GM23338 (cell line): ENCODE measurements around the gene UBL4A. TPM values are rescaled to one million over a fixed set of nuclear protein-coding genes. Genes with fewer than 3 reads are reported as not detected.

Experiments used
- ATAC-seq: fragments of 200-7000 bp; cut with Tn5 transposase; 3 replicates; pipeline ENCODE4 v1.9.1; 2020
- DNase-seq: peaks from one replicate; pipeline ENCODE4 v3.0.0-alpha.2; 2015; ENCODE audit warnings: low spot score
- H2AFZ ChIP-seq: fragments of 200-600 bp; sonication (generic); 2 replicates; pipeline ENCODE4 v1.8.0; 2016; ENCODE audit warnings: antibody characterized with exemption, mild to moderate bottlenecking, moderate library complexity
- H3F3A ChIP-seq: fragments of 200-600 bp; sonication (generic); replicated peaks from 2 replicates; pipeline ENCODE4 v1.8.0; 2017; ENCODE audit warnings: antibody characterized with exemption, mixed run types, low read depth
- H3K27ac ChIP-seq: fragments of 200-600 bp; sonication (generic); 2 replicates; pipeline ENCODE4 v1.6.1; 2016; ENCODE audit warnings: low read depth
- H3K27me3 ChIP-seq: fragments of 200-600 bp; sonication (generic); 2 replicates; pipeline ENCODE4 v1.8.0; 2016; ENCODE audit warnings: mild to moderate bottlenecking, mixed run types, moderate library complexity; ENCODE audit not compliant: insufficient read depth
- H3K36me3 ChIP-seq: fragments of 200-600 bp; sonication (generic); 2 replicates; pipeline ENCODE4 v1.8.0; 2016; ENCODE audit warnings: mild to moderate bottlenecking; ENCODE audit not compliant: insufficient read depth
- H3K4me1 ChIP-seq: fragments of 200-600 bp; sonication (generic); 2 replicates; pipeline ENCODE4 v1.8.0; 2016; ENCODE audit warnings: mild to moderate bottlenecking, moderate library complexity; ENCODE audit not compliant: insufficient read depth
- H3K4me2 ChIP-seq: fragments of 200-600 bp; sonication (generic); 2 replicates; pipeline ENCODE4 v1.7.1; 2017; ENCODE audit warnings: mixed run types
- H3K4me3 ChIP-seq: fragments of 200-600 bp; sonication (generic); 2 replicates; pipeline ENCODE4 v1.6.1; 2016; ENCODE audit warnings: mixed run types
- H3K79me2 ChIP-seq: fragments of 200-600 bp; sonication (generic); replicated peaks from 2 replicates; pipeline ENCODE4 v1.8.0; 2017; ENCODE audit warnings: mild to moderate bottlenecking; ENCODE audit not compliant: insufficient read depth
- H3K9me2 ChIP-seq: fragments of 200-600 bp; sonication (generic); 2 replicates; pipeline ENCODE4 v1.8.0; 2017; ENCODE audit not compliant: insufficient read depth
- H4K20me1 ChIP-seq: fragments of 200-600 bp; sonication (generic); replicated peaks from 2 replicates; pipeline ENCODE4 v1.8.0; 2017; ENCODE audit warnings: mild to moderate bottlenecking; ENCODE audit not compliant: insufficient read depth
- H3K27ac Mint-ChIP-seq: 2 replicates; pipeline ENCODE4 v1.8.0; 2020; ENCODE audit warnings: inconsistent platforms, mild to moderate bottlenecking, moderate library complexity, mixed read lengths
- H3K27me3 Mint-ChIP-seq: 3 replicates; pipeline ENCODE4 v1.8.0; 2022; ENCODE audit warnings: low read depth, mild to moderate bottlenecking, moderate library complexity, mixed read lengths, inconsistent platforms; ENCODE audit not compliant: insufficient read depth, poor library complexity
- H3K36me3 Mint-ChIP-seq: 3 replicates; pipeline ENCODE4 v1.8.0; 2021; ENCODE audit warnings: low read depth, mild to moderate bottlenecking, inconsistent platforms, moderate library complexity, mixed read lengths
- H3K4me1 Mint-ChIP-seq: 3 replicates; pipeline ENCODE4 v1.8.0; 2020; ENCODE audit warnings: mild to moderate bottlenecking, inconsistent platforms, mixed read lengths
- H3K4me3 Mint-ChIP-seq: 3 replicates; pipeline ENCODE4 v1.8.0; 2021; ENCODE audit warnings: moderate library complexity, mild to moderate bottlenecking, inconsistent platforms, mixed read lengths
- H3K9me3 Mint-ChIP-seq: 3 replicates; pipeline ENCODE4 v1.8.0; 2020; ENCODE audit warnings: moderate library complexity, mild to moderate bottlenecking, inconsistent platforms, mixed read lengths
- CREB1 ChIP-seq: fragments of 250-450 bp; sonication (Bioruptor Pico); IDR thresholded peaks from 2 replicates; pipeline ENCODE4 v1.5.0; 2020; ENCODE audit warnings: low read depth, mild to moderate bottlenecking, moderate library complexity
- EZH2 ChIP-seq: fragments of 200-600 bp; sonication (generic); IDR thresholded peaks from one replicate; pipeline ENCODE4 v1.8.0; 2017; ENCODE audit warnings: antibody characterized with exemption, mild to moderate bottlenecking, low read depth; ENCODE audit not compliant: unreplicated experiment
- EZH2phosphoT487 ChIP-seq: fragments of 200-600 bp; sonication (generic); IDR thresholded peaks from one replicate; pipeline ENCODE4 v1.8.1; 2018; ENCODE audit warnings: antibody characterized with exemption; ENCODE audit not compliant: unreplicated experiment
- JUNB ChIP-seq: IDR thresholded peaks from one replicate; pipeline ENCODE4 v1.6.1; 2016; ENCODE audit warnings: antibody characterized with exemption; ENCODE audit not compliant: unreplicated experiment
- NANOG ChIP-seq: IDR thresholded peaks from 2 replicates; pipeline ENCODE4 v1.6.1; 2016; ENCODE audit warnings: antibody characterized with exemption, borderline replicate concordance
- POLR2AphosphoS5 ChIP-seq: IDR thresholded peaks from 2 replicates; pipeline ENCODE4 v1.6.1; 2016; ENCODE audit warnings: antibody characterized with exemption, low read depth
- STAT1 ChIP-seq: IDR thresholded peaks from one replicate; pipeline ENCODE4 v1.6.1; 2016; ENCODE audit warnings: antibody characterized with exemption; ENCODE audit not compliant: unreplicated experiment
- ZNF114 ChIP-seq: fragments of 250-450 bp; sonication (Bioruptor Pico); IDR thresholded peaks from 2 replicates; pipeline ENCODE4 v1.5.0; 2020; ENCODE audit warnings: mild to moderate bottlenecking, moderate library complexity
- ZNF331 ChIP-seq: fragments of 250-450 bp; sonication (Bioruptor Pico); IDR thresholded peaks from 2 replicates; pipeline ENCODE4 v1.5.0; 2020; ENCODE audit warnings: low read depth, mild to moderate bottlenecking, moderate library complexity
- polyA plus RNA-seq: library from polyadenylated mRNA; unstranded; fragments of >200 nt; fragmentation: Nextera tagmentation; extraction: Ambion mirVana; gene quantifications from 2 replicates; pipeline ENCODE4 v1.2.1, GENCODE V29; 2016
- total RNA-seq: library from RNA; depleted of rRNA; stranded (reverse); fragments of >200 nt; shearing (Covaris generic); gene quantifications from 2 replicates; pipeline ENCODE4 v1.2.3, GENCODE V29; 2014
- TF ChIP-seq, protein P1 (sequence below): IDR thresholded peaks from one replicate; pipeline ENCODE4 v1.6.1; 2018; ENCODE audit warnings: antibody characterized with exemption; ENCODE audit not compliant: unreplicated experiment
- TF ChIP-seq, protein P2 (sequence below): IDR thresholded peaks from 2 replicates; pipeline ENCODE4 v1.6.1; 2016; ENCODE audit warnings: antibody characterized with exemption
- TF ChIP-seq, protein P3 (sequence below), 2 experiments: fragments of 200-600 bp in 1 of 2; sonication (generic) in 1 of 2; conservative IDR thresholded peaks; 2 replicates each; pipeline versions ENCODE4 v1.5.1 to v1.6.1; 2016 to 2017; ENCODE audit warnings: antibody characterized with exemption in 2 of 2, low read depth in 2 of 2, mild to moderate bottlenecking in 2 of 2, moderate library complexity in 1 of 2
- TF ChIP-seq, protein P4 (sequence below): fragments of 250-450 bp; sonication (Bioruptor Pico); IDR thresholded peaks from 2 replicates; pipeline ENCODE4 v1.5.0; 2020; ENCODE audit warnings: mild to moderate bottlenecking, moderate library complexity

UBL4A gene
- total and polyA plus RNA-seq, 2 experiments from 2014 or later = 15.6 to 43.7 TPM

DNA sequence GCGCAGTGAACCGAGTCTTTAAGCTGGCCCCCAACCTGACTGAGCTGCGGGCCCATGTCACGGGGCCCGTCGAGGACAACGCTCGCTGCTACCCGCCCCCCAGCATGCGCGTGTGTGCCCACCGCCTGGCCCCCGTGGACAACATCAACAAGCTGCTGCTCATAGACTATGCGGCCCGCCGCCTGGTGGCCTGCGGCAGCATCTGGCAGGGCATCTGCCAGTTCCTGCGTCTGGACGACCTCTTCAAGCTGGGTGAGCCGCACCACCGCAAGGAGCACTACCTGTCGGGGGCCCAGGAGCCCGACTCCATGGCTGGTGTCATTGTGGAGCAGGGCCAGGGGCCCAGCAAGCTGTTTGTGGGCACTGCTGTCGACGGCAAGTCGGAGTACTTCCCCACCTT lies 26.1 kb downstream of the UBL4A start:
- ATAC-seq = no peak
- Histone ChIP-seq H4K20me1 (no peaks in the 10 kb centered on the region), H3K4me2 (no peak overlapping the region), H3K36me3 (no peaks in the 10 kb centered on the region), H3K27me3 (no peaks in the 10 kb centered on the region; the same call in 1 of the 2 replicates), H3F3A (no peaks in the 10 kb centered on the region), H3K4me1 (no peaks in the 10 kb centered on the region), H2AFZ (no peak overlapping the region), H3K9me2 (no peaks in the 10 kb centered on the region), H3K27ac (no peak overlapping the region), H3K79me2 (no peaks in the 10 kb centered on the region), H3K4me3 (no peak overlapping the region)
- Mint-ChIP-seq H3K9me3 (no peaks in the 10 kb centered on the region), H3K4me3 (no peak overlapping the region), H3K27ac (no peak overlapping the region), H3K36me3 (peaks cover 13% of the 10 kb centered on the region; the same call in 2 of the 3 replicates), H3K27me3 (peaks cover 5% of the 10 kb centered on the region), H3K4me1 (no peaks in the 10 kb centered on the region; the same call in 2 of the 3 replicates)
- no peak for DNase-seq
- TF ChIP-seq ZNF114 = no peak
- TF ChIP-seq, protein P1, sequence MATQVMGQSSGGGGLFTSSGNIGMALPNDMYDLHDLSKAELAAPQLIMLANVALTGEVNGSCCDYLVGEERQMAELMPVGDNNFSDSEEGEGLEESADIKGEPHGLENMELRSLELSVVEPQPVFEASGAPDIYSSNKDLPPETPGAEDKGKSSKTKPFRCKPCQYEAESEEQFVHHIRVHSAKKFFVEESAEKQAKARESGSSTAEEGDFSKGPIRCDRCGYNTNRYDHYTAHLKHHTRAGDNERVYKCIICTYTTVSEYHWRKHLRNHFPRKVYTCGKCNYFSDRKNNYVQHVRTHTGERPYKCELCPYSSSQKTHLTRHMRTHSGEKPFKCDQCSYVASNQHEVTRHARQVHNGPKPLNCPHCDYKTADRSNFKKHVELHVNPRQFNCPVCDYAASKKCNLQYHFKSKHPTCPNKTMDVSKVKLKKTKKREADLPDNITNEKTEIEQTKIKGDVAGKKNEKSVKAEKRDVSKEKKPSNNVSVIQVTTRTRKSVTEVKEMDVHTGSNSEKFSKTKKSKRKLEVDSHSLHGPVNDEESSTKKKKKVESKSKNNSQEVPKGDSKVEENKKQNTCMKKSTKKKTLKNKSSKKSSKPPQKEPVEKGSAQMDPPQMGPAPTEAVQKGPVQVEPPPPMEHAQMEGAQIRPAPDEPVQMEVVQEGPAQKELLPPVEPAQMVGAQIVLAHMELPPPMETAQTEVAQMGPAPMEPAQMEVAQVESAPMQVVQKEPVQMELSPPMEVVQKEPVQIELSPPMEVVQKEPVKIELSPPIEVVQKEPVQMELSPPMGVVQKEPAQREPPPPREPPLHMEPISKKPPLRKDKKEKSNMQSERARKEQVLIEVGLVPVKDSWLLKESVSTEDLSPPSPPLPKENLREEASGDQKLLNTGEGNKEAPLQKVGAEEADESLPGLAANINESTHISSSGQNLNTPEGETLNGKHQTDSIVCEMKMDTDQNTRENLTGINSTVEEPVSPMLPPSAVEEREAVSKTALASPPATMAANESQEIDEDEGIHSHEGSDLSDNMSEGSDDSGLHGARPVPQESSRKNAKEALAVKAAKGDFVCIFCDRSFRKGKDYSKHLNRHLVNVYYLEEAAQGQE = no peak
- no peak for TF ChIP-seq ZNF331
- no peak for TF ChIP-seq EZH2
- TF ChIP-seq POLR2AphosphoS5 = no peak
- TF ChIP-seq, protein P2, sequence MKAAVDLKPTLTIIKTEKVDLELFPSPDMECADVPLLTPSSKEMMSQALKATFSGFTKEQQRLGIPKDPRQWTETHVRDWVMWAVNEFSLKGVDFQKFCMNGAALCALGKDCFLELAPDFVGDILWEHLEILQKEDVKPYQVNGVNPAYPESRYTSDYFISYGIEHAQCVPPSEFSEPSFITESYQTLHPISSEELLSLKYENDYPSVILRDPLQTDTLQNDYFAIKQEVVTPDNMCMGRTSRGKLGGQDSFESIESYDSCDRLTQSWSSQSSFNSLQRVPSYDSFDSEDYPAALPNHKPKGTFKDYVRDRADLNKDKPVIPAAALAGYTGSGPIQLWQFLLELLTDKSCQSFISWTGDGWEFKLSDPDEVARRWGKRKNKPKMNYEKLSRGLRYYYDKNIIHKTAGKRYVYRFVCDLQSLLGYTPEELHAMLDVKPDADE = no peak
- TF ChIP-seq STAT1 = no peak
- TF ChIP-seq, protein P3, sequence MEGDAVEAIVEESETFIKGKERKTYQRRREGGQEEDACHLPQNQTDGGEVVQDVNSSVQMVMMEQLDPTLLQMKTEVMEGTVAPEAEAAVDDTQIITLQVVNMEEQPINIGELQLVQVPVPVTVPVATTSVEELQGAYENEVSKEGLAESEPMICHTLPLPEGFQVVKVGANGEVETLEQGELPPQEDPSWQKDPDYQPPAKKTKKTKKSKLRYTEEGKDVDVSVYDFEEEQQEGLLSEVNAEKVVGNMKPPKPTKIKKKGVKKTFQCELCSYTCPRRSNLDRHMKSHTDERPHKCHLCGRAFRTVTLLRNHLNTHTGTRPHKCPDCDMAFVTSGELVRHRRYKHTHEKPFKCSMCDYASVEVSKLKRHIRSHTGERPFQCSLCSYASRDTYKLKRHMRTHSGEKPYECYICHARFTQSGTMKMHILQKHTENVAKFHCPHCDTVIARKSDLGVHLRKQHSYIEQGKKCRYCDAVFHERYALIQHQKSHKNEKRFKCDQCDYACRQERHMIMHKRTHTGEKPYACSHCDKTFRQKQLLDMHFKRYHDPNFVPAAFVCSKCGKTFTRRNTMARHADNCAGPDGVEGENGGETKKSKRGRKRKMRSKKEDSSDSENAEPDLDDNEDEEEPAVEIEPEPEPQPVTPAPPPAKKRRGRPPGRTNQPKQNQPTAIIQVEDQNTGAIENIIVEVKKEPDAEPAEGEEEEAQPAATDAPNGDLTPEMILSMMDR (conservative IDR thresholded peaks at IDR 0.05; ENCODE audit: low read depth in 2 of 2) = no peak
- no peak for TF ChIP-seq NANOG
- TF ChIP-seq JUNB = no peak
- TF ChIP-seq, protein P4, sequence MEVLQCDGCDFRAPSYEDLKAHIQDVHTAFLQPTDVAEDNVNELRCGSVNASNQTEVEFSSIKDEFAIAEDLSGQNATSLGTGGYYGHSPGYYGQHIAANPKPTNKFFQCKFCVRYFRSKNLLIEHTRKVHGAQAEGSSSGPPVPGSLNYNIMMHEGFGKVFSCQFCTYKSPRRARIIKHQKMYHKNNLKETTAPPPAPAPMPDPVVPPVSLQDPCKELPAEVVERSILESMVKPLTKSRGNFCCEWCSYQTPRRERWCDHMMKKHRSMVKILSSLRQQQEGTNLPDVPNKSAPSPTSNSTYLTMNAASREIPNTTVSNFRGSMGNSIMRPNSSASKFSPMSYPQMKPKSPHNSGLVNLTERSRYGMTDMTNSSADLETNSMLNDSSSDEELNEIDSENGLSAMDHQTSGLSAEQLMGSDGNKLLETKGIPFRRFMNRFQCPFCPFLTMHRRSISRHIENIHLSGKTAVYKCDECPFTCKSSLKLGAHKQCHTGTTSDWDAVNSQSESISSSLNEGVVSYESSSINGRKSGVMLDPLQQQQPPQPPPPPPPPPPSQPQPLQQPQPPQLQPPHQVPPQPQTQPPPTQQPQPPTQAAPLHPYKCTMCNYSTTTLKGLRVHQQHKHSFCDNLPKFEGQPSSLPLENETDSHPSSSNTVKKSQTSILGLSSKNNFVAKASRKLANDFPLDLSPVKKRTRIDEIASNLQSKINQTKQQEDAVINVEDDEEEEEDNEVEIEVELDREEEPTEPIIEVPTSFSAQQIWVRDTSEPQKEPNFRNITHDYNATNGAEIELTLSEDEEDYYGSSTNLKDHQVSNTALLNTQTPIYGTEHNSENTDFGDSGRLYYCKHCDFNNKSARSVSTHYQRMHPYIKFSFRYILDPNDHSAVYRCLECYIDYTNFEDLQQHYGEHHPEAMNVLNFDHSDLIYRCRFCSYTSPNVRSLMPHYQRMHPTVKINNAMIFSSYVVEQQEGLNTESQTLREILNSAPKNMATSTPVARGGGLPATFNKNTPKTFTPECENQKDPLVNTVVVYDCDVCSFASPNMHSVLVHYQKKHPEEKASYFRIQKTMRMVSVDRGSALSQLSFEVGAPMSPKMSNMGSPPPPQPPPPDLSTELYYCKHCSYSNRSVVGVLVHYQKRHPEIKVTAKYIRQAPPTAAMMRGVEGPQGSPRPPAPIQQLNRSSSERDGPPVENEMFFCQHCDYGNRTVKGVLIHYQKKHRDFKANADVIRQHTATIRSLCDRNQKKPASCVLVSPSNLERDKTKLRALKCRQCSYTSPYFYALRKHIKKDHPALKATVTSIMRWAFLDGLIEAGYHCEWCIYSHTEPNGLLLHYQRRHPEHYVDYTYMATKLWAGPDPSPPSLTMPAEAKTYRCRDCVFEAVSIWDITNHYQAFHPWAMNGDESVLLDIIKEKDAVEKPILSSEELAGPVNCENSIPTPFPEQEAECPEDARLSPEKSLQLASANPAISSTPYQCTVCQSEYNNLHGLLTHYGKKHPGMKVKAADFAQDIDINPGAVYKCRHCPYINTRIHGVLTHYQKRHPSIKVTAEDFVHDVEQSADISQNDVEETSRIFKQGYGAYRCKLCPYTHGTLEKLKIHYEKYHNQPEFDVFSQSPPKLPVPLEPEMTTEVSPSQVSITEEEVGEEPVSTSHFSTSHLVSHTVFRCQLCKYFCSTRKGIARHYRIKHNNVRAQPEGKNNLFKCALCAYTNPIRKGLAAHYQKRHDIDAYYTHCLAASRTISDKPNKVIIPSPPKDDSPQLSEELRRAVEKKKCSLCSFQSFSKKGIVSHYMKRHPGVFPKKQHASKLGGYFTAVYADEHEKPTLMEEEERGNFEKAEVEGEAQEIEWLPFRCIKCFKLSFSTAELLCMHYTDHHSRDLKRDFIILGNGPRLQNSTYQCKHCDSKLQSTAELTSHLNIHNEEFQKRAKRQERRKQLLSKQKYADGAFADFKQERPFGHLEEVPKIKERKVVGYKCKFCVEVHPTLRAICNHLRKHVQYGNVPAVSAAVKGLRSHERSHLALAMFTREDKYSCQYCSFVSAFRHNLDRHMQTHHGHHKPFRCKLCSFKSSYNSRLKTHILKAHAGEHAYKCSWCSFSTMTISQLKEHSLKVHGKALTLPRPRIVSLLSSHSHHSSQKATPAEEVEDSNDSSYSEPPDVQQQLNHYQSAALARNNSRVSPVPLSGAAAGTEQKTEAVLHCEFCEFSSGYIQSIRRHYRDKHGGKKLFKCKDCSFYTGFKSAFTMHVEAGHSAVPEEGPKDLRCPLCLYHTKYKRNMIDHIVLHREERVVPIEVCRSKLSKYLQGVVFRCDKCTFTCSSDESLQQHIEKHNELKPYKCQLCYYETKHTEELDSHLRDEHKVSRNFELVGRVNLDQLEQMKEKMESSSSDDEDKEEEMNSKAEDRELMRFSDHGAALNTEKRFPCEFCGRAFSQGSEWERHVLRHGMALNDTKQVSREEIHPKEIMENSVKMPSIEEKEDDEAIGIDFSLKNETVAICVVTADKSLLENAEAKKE (CRISPR knock-in tag) = no peak
- no peak for TF ChIP-seq CREB1 (CRISPR knock-in tag)
- no peak for TF ChIP-seq EZH2phosphoT487
